ENCODE measurements around the gene CRADD. TPM values are rescaled to one million over a fixed set of nuclear protein-coding genes. Genes with fewer than 3 reads are reported as not detected.

Gene CRADD
- total RNA-seq, 1 donor from 2014 or later: not detected

DNA sequence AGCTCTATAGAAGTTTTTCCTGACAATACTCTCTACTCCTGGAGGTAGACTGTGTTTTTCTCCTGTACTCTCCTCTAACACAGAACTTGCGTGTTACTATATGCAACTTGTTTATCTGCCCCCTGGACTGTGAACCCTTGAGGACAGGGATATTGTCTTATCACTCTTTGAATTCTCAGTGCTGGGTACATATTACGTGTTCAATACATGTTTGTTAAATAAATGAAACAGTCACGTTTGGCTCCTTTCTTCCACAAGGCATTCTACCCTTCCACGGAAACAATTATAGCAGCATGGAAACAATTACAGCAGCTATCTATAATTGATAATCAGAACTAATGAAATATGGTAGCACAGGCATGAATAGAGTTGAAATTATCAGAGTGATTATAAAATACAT is 50.7 kb downstream of the CRADD start:
- intact Hi-C loops (cut with DNase I): no loop called here
- H3K9me3 ChIP-seq: no peaks in the 10 kb centered on the region
- TF ChIP-seq, protein P1, sequence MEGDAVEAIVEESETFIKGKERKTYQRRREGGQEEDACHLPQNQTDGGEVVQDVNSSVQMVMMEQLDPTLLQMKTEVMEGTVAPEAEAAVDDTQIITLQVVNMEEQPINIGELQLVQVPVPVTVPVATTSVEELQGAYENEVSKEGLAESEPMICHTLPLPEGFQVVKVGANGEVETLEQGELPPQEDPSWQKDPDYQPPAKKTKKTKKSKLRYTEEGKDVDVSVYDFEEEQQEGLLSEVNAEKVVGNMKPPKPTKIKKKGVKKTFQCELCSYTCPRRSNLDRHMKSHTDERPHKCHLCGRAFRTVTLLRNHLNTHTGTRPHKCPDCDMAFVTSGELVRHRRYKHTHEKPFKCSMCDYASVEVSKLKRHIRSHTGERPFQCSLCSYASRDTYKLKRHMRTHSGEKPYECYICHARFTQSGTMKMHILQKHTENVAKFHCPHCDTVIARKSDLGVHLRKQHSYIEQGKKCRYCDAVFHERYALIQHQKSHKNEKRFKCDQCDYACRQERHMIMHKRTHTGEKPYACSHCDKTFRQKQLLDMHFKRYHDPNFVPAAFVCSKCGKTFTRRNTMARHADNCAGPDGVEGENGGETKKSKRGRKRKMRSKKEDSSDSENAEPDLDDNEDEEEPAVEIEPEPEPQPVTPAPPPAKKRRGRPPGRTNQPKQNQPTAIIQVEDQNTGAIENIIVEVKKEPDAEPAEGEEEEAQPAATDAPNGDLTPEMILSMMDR (IDR thresholded peaks at IDR 0.05): no peak
- no peak overlapping the region for H3K4me3 ChIP-seq
- H3K27me3 ChIP-seq: no peaks in the 10 kb centered on the region
- DNase-seq (ENCODE audit: low spot score in 2 of 2): no peak
- H3K4me1 ChIP-seq: no peaks in the 10 kb centered on the region
- H3K27ac ChIP-seq: no peak overlapping the region
- H3K36me3 ChIP-seq: no peaks in the 10 kb centered on the region

DNA sequence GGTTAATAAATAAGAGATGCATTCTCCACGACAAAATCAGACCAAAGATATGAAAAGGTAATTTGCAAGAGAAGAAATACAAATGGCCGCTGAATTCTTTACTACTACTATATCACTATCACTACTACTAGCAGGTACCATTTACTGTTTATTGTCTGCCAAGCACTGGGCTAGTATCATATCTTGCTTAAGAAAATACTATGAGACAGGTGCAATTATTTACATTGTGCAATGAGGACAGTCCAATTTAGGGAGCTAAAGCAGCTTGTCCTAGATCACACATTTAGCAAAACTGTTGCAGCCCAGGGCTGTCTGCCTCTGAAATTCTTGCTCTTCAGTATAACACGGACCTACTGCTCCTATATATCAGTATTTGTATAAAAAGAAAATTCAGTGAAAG is 52.8 kb downstream of the CRADD start:
- Histone ChIP-seq H3K36me3 (no peaks in the 10 kb centered on the region), H3K4me1 (no peaks in the 10 kb centered on the region), H3K27ac (no peak overlapping the region), H3K4me3 (no peak overlapping the region), H3K9me3 (no peaks in the 10 kb centered on the region), H3K27me3 (no peaks in the 10 kb centered on the region)
- intact Hi-C loops (cut with DNase I): no loop called here
- TF ChIP-seq, protein P1 (IDR thresholded peaks at IDR 0.05): no peak
- DNase-seq (ENCODE audit: low spot score in 2 of 2): no peak

DNA sequence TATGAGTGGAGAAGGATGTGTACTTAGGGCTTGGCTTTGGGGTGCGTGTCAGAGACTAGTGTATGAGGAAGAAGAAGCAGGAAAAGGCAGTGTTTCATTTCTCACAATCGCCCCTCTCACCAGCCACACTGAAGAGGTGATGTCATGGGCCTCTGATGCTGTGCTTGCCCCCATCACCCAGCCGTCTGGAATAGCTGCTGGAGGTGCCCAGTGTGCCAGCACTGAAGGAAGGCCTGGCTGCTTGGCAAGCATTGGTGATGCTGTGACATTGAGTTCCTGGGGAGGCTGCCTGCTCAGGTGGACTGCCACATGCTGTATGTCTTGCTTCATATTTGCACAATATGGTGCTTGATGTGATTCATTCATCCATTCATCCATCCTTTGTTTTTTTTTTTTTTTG is 56.2 kb downstream of the CRADD start:
- Histone ChIP-seq H3K27ac (no peak overlapping the region), H3K4me1 (peaks cover 3 to 11% of the 10 kb centered on the region in 2 donors), H3K9me3 (no peaks in the 10 kb centered on the region), H3K27me3 (no peaks in the 10 kb centered on the region), H3K36me3 (no peaks in the 10 kb centered on the region), H3K4me3 (no peak overlapping the region)
- TF ChIP-seq, protein P1 (IDR thresholded peaks at IDR 0.05): no peak
- intact Hi-C loops (cut with DNase I): no loop called here
- DNase-seq (ENCODE audit: low spot score in 2 of 2): no peak

DNA sequence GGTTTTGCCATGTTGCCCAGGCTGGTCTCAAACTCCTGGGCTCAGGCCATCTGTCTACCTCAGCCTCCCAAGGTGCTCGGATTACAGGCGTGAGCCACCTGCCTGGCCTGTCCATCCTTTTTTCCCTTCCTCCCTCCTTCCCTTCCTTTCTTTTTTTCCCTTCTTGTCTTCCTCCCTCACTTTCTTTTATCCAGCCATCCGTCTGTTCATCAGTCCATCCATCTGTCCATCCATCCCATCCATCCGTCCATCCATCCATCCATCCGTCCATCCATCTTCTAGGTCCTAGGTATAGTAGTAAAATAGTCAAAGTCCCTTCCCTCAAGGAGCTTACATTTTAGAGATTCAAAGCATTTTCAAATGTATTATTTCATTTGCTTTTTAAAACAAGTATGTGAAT is 56.8 kb downstream of the CRADD start:
- DNase-seq (ENCODE audit: low spot score in 2 of 2): no peak
- TF ChIP-seq, protein P1 (IDR thresholded peaks at IDR 0.05): no peak
- intact Hi-C loops (cut with DNase I): no loop called here
- Histone ChIP-seq H3K4me3 (no peak overlapping the region), H3K4me1 (peaks cover 3 to 14% of the 10 kb centered on the region in 2 donors), H3K36me3 (no peaks in the 10 kb centered on the region), H3K27me3 (no peaks in the 10 kb centered on the region), H3K27ac (no peak overlapping the region), H3K9me3 (no peaks in the 10 kb centered on the region)

DNA sequence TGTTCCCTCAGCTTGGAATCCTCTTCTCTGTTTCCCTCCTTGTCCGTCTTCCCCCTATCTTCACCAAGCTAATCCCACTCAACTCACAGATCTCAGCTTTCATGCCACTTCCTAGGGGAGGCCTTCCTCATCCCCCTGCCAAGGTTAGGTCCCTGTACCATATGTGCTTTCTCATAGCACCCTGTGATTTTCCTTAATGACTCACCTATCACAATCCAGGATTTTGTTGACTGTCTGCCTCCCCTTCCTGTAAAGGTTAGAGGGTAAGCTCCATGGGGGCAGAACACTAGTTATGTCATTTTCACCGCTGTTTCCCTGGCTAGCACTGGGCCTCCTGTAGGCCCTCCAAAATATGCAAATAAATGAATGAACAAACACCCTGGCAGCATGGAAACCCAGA is 57.6 kb downstream of the CRADD start:
- Histone ChIP-seq H3K4me3 (no peak overlapping the region), H3K9me3 (no peaks in the 10 kb centered on the region), H3K4me1 (peaks cover 3 to 14% of the 10 kb centered on the region in 2 donors), H3K36me3 (no peaks in the 10 kb centered on the region), H3K27me3 (no peaks in the 10 kb centered on the region), H3K27ac (no peak overlapping the region)
- TF ChIP-seq, protein P1 (IDR thresholded peaks at IDR 0.05): no peak
- intact Hi-C loops (cut with DNase I): no loop called here
- DNase-seq (ENCODE audit: low spot score in 2 of 2): no peak

DNA sequence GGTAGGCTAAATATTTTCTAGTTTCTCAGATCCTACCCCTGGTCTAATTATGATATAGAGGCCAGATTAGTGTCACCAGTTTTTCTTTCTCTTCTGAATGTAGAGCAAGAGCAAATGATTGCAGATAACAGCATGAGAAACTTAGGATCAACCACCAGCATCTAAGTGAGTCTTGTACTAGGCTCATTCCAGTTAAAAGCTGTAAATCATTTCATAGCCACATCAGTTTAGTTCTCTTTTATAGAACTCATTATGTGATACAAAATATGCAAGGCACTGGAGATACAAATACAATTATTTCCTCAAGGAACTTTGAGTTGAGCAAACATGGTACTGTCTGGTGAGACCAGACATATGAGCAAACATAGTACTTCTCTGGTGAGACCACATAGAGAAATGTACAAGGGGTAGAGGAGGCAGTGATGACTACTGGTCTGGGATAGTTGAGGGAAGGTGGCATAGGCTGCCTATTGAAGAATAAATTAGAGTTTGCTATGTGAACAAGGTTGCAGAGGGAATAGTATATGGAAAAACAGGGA is 59.5 kb downstream of the CRADD start:
- peaks cover 3 to 14% of the 10 kb centered on the region in 2 donors for H3K4me1 ChIP-seq
- intact Hi-C loops (cut with DNase I): no loop called here
- no peaks in the 10 kb centered on the region for H3K36me3 ChIP-seq
- DNase-seq (ENCODE audit: low spot score in 2 of 2): no peak
- H3K27me3 ChIP-seq: no peaks in the 10 kb centered on the region
- H3K27ac ChIP-seq: no peak overlapping the region
- H3K9me3 ChIP-seq: no peaks in the 10 kb centered on the region
- TF ChIP-seq, protein P1 (IDR thresholded peaks at IDR 0.05): no peak
- no peak overlapping the region for H3K4me3 ChIP-seq
